Adrenal gland (tissue), 5 donors: ENCODE data around the gene SMCP.

ENCODE experiments used
- CTCF ChIP-seq, 6 experiments: fragments of 450-650 bp in 4 of 6; fragments of 200-600 bp in 2 of 6; sonication (generic) in 1 of 6; IDR thresholded peaks; 1 replicate in 5 of 6; 2 replicates in 1 of 6; pipeline versions ENCODE4 v1.5.1 to v1.8.0; 2016 to 2021; ENCODE audit warnings: antibody characterized with exemption in 6 of 6, mild to moderate bottlenecking in 2 of 6, moderate library complexity in 1 of 6
- POLR2A ChIP-seq, 2 donors: fragments of 450-650 bp; IDR thresholded peaks; one replicate each; pipeline ENCODE4 v1.6.1; 2017; ENCODE audit warnings: antibody characterized with exemption in 2 of 2, mild to moderate bottlenecking in 2 of 2, moderate library complexity in 1 of 2
- donor health status: DM: no; HTN: no; CAD: no.

- TF ChIP-seq CTCF (IDR thresholded peaks at IDR 0.05) (no peak), POLR2A (IDR thresholded peaks at IDR 0.05) (no peak)
Measured at GRCh38 chr1:152884085-152884484, 6.0 kb downstream of the SMCP start.
